Measurements from ENCODE around the gene ZCCHC14.

GRCh38 chr16:87358250-87358649, 134.6 kb downstream of the ZCCHC14 start:
- no peak for TF ChIP-seq POLR2A (IDR thresholded peaks at IDR 0.05)
- TF ChIP-seq, protein P1, sequence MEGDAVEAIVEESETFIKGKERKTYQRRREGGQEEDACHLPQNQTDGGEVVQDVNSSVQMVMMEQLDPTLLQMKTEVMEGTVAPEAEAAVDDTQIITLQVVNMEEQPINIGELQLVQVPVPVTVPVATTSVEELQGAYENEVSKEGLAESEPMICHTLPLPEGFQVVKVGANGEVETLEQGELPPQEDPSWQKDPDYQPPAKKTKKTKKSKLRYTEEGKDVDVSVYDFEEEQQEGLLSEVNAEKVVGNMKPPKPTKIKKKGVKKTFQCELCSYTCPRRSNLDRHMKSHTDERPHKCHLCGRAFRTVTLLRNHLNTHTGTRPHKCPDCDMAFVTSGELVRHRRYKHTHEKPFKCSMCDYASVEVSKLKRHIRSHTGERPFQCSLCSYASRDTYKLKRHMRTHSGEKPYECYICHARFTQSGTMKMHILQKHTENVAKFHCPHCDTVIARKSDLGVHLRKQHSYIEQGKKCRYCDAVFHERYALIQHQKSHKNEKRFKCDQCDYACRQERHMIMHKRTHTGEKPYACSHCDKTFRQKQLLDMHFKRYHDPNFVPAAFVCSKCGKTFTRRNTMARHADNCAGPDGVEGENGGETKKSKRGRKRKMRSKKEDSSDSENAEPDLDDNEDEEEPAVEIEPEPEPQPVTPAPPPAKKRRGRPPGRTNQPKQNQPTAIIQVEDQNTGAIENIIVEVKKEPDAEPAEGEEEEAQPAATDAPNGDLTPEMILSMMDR (IDR thresholded peaks at IDR 0.05) = no peak

Measured in esophagus squamous epithelium (tissue), 4 donors.